Measurements from ENCODE around the gene PADI3.
A peak's percentile ranks its signal among the peaks of the same experiment; 100 is the strongest.

Gene PADI3

GRCh38 chr1:17248781-17249180, at the start of gene PADI3:
TSS of gene PADI3 (plus strand) at chr1:17249098. CDS start at chr1:17249138, 40 bp downstream.
- DNase-seq (ENCODE audit: low spot score), result no peak

GRCh38 chr1:17199267-17200044, 49.4 kb upstream of the PADI3 start:
- no peak for DNase-seq (ENCODE audit: low spot score)

- no peak for DNase-seq (ENCODE audit: low spot score)
Measured at GRCh38 chr1:17200246-17200645, 48.7 kb upstream of the PADI3 start.

- DNase-seq (ENCODE audit: low spot score), result no peak
Measured at GRCh38 chr1:17200756-17201155, 48.1 kb upstream of the PADI3 start.

GRCh38 chr1:17201201-17202021, 47.5 kb upstream of the PADI3 start:
- no peak for DNase-seq (ENCODE audit: low spot score)

- DNase-seq (ENCODE audit: low spot score), result no peak
Measured at GRCh38 chr1:17204546-17205440, 44.1 kb upstream of the PADI3 start, which contains the start of gene PADI1. TSS of gene PADI1 (plus strand) at chr1:17205128. CDS start at chr1:17205218, 90 bp downstream.

GRCh38 chr1:17205652-17206051, 43.2 kb upstream of the PADI3 start:
- DNase-seq (ENCODE audit: low spot score), result no peak

GRCh38 chr1:17206196-17206595, 42.7 kb upstream of the PADI3 start:
- no peak for DNase-seq (ENCODE audit: low spot score)

- peak; percentile 79 for DNase-seq (ENCODE audit: low spot score)
Measured at GRCh38 chr1:17207046-17207445, 41.9 kb upstream of the PADI3 start.

- DNase-seq (ENCODE audit: low spot score), result peak; percentile 54
Measured at GRCh38 chr1:17207540-17207939, 41.4 kb upstream of the PADI3 start.

- no peak for DNase-seq (ENCODE audit: low spot score)
Measured at GRCh38 chr1:17207966-17208418, 40.9 kb upstream of the PADI3 start.

- no peak for DNase-seq (ENCODE audit: low spot score)
Measured at GRCh38 chr1:17208546-17208945, 40.4 kb upstream of the PADI3 start.

- DNase-seq (ENCODE audit: low spot score), result no peak
Measured at GRCh38 chr1:17209430-17209829, 39.5 kb upstream of the PADI3 start.

GRCh38 chr1:17210176-17210575, 38.7 kb upstream of the PADI3 start:
- no peak for DNase-seq (ENCODE audit: low spot score)

- no peak for DNase-seq (ENCODE audit: low spot score)
Measured at GRCh38 chr1:17211377-17211776, 37.5 kb upstream of the PADI3 start.

- DNase-seq (ENCODE audit: low spot score), result no peak
Measured at GRCh38 chr1:17212009-17212408, 36.9 kb upstream of the PADI3 start.

GRCh38 chr1:17212487-17213121, 36.3 kb upstream of the PADI3 start:
- peak; percentile 27 for DNase-seq (ENCODE audit: low spot score)

GRCh38 chr1:17213148-17213781, 35.6 kb upstream of the PADI3 start:
- no peak for DNase-seq (ENCODE audit: low spot score)

- DNase-seq (ENCODE audit: low spot score), result no peak
Measured at GRCh38 chr1:17213782-17214148, 35.1 kb upstream of the PADI3 start.

GRCh38 chr1:17214876-17215544, 33.9 kb upstream of the PADI3 start:
- no peak for DNase-seq (ENCODE audit: low spot score)

GRCh38 chr1:17215545-17215890, 33.4 kb upstream of the PADI3 start:
- no peak for DNase-seq (ENCODE audit: low spot score)
